HEK293 (cell line): ENCODE data around the gene SPOCK1.

Experiments
- CTCF ChIA-PET: fragments of 350-600 bp; formaldehyde crosslinking; extraction: SDS; loops from one replicate; lab custom pipeline; 2021; ENCODE audit warnings: antibody characterized with exemption; lab: Yijun Ruan, JAX
- POLR2A ChIA-PET: fragments of 300-600 bp; formaldehyde crosslinking; extraction: SDS; loops from one replicate; lab custom pipeline; 2020; ENCODE audit warnings: antibody characterized with exemption, inconsistent platforms; lab: Yijun Ruan, JAX
- H3K27ac ChIP-seq: fragments of 200-500 bp; sonication (Bioruptor generic); 2 replicates; pipeline ENCODE4 v1.5.1; 2014; ENCODE audit warnings: low read depth, low read length, control low read depth, inconsistent platforms; ENCODE audit errors: extremely low read depth
- H3K36me3 ChIP-seq, 2 experiments: fragments of 200-500 bp in 1 of 2; sonication (Bioruptor generic) in 1 of 2; 1 replicate in 1 of 2; 2 replicates in 1 of 2; pipeline ENCODE4 v1.5.1; 2014 to 2017; ENCODE audit warnings: inconsistent platforms in 2 of 2, low read length in 2 of 2; ENCODE audit not compliant: control insufficient read depth in 2 of 2, insufficient read depth in 1 of 2
- H3K4me1 ChIP-seq: fragments of 200-500 bp; sonication (Bioruptor generic); 2 replicates; pipeline ENCODE4 v1.5.1; 2014; ENCODE audit warnings: mild to moderate bottlenecking, low read length, inconsistent platforms; ENCODE audit not compliant: control insufficient read depth, insufficient read depth
- H3K4me3 ChIP-seq: 2 replicates; pipeline ENCODE4 v1.5.1; 2011; ENCODE audit warnings: low read depth, mild to moderate bottlenecking, control low read depth, low read length, moderate library complexity
- H3K9me3 ChIP-seq: fragments of 200-500 bp; sonication (Bioruptor generic); 2 replicates; pipeline ENCODE4 v1.5.1; 2014; ENCODE audit warnings: low read depth, low read length, inconsistent platforms; ENCODE audit not compliant: control insufficient read depth, insufficient read depth
- KLF1 ChIP-seq: fragments of 450-650 bp; formaldehyde crosslinking; IDR thresholded peaks from 2 replicates; pipeline ENCODE4 v1.5.1; 2016; ENCODE audit warnings: missing biosample characterization, missing genetic modification characterization
- KLF7 ChIP-seq: fragments of 450-650 bp; formaldehyde crosslinking; IDR thresholded peaks from 2 replicates; pipeline ENCODE4 v1.5.1; 2016; ENCODE audit warnings: missing biosample characterization, missing genetic modification characterization, borderline replicate concordance
- TCF7L2 ChIP-seq: IDR thresholded peaks from 2 replicates; pipeline ENCODE4 v1.6.1; 2011; ENCODE audit warnings: low read depth, mild to moderate bottlenecking, inconsistent platforms, low read length, moderate library complexity, borderline replicate concordance
- TRIM28 ChIP-seq: IDR thresholded peaks from 2 replicates; pipeline ENCODE4 v1.6.1; 2011; ENCODE audit warnings: low read length, control low read depth, borderline replicate concordance
- ZBTB10 ChIP-seq: fragments of 450-650 bp; formaldehyde crosslinking; IDR thresholded peaks from 2 replicates; pipeline ENCODE4 v1.5.1; 2016; ENCODE audit warnings: missing biosample characterization, missing genetic modification characterization
- ZBTB20 ChIP-seq: fragments of 450-650 bp; formaldehyde crosslinking; IDR thresholded peaks from 2 replicates; pipeline ENCODE4 v1.5.1; 2016; ENCODE audit warnings: missing biosample characterization, missing genetic modification characterization
- ZBTB26 ChIP-seq: fragments of 450-650 bp; formaldehyde crosslinking; optimal IDR thresholded peaks from 2 replicates; pipeline ENCODE3; 2016; ENCODE audit warnings: missing biosample characterization, mild to moderate bottlenecking, missing genetic modification characterization
- ZFP41 ChIP-seq: fragments of 450-650 bp; formaldehyde crosslinking; IDR thresholded peaks from 2 replicates; pipeline ENCODE4 v1.5.1; 2016; ENCODE audit warnings: missing biosample characterization, missing genetic modification characterization, borderline replicate concordance
- ZNF148 ChIP-seq: fragments of 450-650 bp; formaldehyde crosslinking; IDR thresholded peaks from 2 replicates; pipeline ENCODE4 v1.5.0; 2017; ENCODE audit warnings: missing biosample characterization, missing genetic modification characterization, borderline replicate concordance
- ZNF18 ChIP-seq: fragments of 450-650 bp; formaldehyde crosslinking; IDR thresholded peaks from 2 replicates; pipeline ENCODE4 v1.5.1; 2016; ENCODE audit warnings: missing biosample characterization, missing genetic modification characterization
- ZNF223 ChIP-seq: fragments of 450-650 bp; formaldehyde crosslinking; IDR thresholded peaks from 2 replicates; pipeline ENCODE4 v1.5.1; 2016; ENCODE audit warnings: missing biosample characterization, missing genetic modification characterization
- ZNF416 ChIP-seq: fragments of 450-650 bp; formaldehyde crosslinking; IDR thresholded peaks from 2 replicates; pipeline ENCODE4 v1.5.1; 2016; ENCODE audit warnings: missing biosample characterization, missing genetic modification characterization
- ZNF433 ChIP-seq: fragments of 450-650 bp; formaldehyde crosslinking; IDR thresholded peaks from 2 replicates; pipeline ENCODE4 v1.5.1; 2016; ENCODE audit warnings: missing biosample characterization, missing genetic modification characterization, low read depth
- ZNF48 ChIP-seq: fragments of 450-650 bp; formaldehyde crosslinking; IDR thresholded peaks from 2 replicates; pipeline ENCODE4 v1.5.1; 2016; ENCODE audit warnings: missing biosample characterization, missing genetic modification characterization
- ZNF521 ChIP-seq: fragments of 450-650 bp; formaldehyde crosslinking; IDR thresholded peaks from 2 replicates; pipeline ENCODE4 v1.5.1; 2017; ENCODE audit warnings: missing biosample characterization, mild to moderate bottlenecking, missing genetic modification characterization
- ZNF549 ChIP-seq: fragments of 450-650 bp; IDR thresholded peaks from 2 replicates; pipeline ENCODE4 v1.5.1; 2018; ENCODE audit warnings: missing biosample characterization, missing genetic modification characterization, mild to moderate bottlenecking, inconsistent platforms, moderate library complexity
- ZNF560 ChIP-seq: fragments of 450-650 bp; formaldehyde crosslinking; IDR thresholded peaks from 2 replicates; pipeline ENCODE4 v1.5.1; 2017; ENCODE audit warnings: missing biosample characterization, missing genetic modification characterization, borderline replicate concordance
- ZNF629 ChIP-seq: fragments of 450-650 bp; formaldehyde crosslinking; IDR thresholded peaks from 2 replicates; pipeline ENCODE4 v1.5.1; 2017; ENCODE audit warnings: missing biosample characterization, missing genetic modification characterization
- TF ChIP-seq, protein P1 (sequence below): fragments of 450-650 bp; formaldehyde crosslinking; IDR thresholded peaks from 2 replicates; pipeline ENCODE4 v1.5.1; 2016; ENCODE audit warnings: missing biosample characterization, missing genetic modification characterization, borderline replicate concordance

The SPOCK1 gene

DNA sequence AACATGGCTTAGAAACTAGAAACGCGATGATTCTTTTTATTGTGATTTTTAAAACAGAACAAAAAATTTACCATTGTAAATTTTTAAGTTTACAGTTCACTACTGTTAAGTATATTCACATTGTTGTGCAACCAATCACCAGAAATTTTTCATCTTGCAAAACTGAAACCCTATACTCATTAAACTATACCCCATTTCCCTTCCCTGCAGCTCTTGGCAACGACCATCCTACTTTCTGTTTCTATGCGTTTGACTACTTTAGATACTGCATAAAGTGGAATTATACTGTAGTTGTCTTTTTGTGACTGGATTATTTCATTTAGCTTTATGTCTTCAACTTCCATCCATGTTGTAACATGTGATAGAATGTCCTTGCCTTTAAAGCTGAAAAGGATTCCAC lies 52.5 kb downstream of the SPOCK1 start:
- TF ChIP-seq, protein P1, sequence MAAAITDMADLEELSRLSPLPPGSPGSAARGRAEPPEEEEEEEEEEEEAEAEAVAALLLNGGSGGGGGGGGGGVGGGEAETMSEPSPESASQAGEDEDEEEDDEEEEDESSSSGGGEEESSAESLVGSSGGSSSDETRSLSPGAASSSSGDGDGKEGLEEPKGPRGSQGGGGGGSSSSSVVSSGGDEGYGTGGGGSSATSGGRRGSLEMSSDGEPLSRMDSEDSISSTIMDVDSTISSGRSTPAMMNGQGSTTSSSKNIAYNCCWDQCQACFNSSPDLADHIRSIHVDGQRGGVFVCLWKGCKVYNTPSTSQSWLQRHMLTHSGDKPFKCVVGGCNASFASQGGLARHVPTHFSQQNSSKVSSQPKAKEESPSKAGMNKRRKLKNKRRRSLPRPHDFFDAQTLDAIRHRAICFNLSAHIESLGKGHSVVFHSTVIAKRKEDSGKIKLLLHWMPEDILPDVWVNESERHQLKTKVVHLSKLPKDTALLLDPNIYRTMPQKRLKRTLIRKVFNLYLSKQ (tag by site-specific recombination) = no peak
- no peak for TF ChIP-seq KLF7 (tag by site-specific recombination)
- TF ChIP-seq ZBTB10 (tag by site-specific recombination) = no peak
- TF ChIP-seq ZNF48 = no peak
- no peak for TF ChIP-seq KLF1 (tag by site-specific recombination)
- no peak for TF ChIP-seq ZNF433 (tag by site-specific recombination)
- no peak for TF ChIP-seq TRIM28
- no peak for TF ChIP-seq ZNF549
- TF ChIP-seq ZFP41 = no peak

DNA sequence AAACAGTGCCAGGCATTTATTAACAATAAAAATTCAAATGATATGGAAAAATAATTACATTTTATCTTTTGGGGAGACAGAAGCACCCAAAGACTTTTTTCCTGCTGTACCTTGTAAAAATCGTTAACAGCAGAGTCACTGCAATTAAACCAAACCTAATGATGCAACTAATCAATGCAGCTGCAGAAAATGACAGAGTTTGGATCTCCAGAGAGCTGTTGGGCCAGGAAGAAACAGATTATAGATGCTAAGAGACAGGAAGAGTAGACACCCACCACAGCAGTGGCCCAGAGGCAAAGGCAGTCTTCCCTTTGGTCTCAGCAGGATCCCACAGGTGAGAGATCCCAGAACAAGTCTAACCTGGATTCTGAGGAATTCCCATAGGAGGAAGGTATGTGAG lies 53.0 kb downstream of the SPOCK1 start:
- Histone ChIP-seq H3K27ac (no peak overlapping the region), H3K36me3 (no peaks in the 10 kb centered on the region), H3K4me3 (no peak overlapping the region)
- POLR2A ChIA-PET = no interaction called here
- TF ChIP-seq ZNF416 (tag by site-specific recombination) = no peak
- TF ChIP-seq, all 188 proteins: peak for 0
- CTCF ChIA-PET = no interaction called here
- H3K4me1 ChIP-seq = no peaks in the 10 kb centered on the region
- H3K9me3 ChIP-seq = no peaks in the 10 kb centered on the region

More for the DNA sequence above, 52.5 kb downstream of the SPOCK1 start:
- H3K4me3 ChIP-seq = no peak overlapping the region
- CTCF ChIA-PET = no interaction called here
- POLR2A ChIA-PET = no interaction called here
- no peak overlapping the region for H3K27ac ChIP-seq
- no peaks in the 10 kb centered on the region for H3K36me3 ChIP-seq
- no peaks in the 10 kb centered on the region for H3K9me3 ChIP-seq
- H3K4me1 ChIP-seq = no peaks in the 10 kb centered on the region

- H3K4me1 ChIP-seq = no peaks in the 10 kb centered on the region
- TF ChIP-seq ZNF223 (tag by site-specific recombination) (no peak), ZNF18 (tag by site-specific recombination) (no peak), ZNF148 (no peak), ZBTB20 (tag by site-specific recombination) (no peak), ZNF560 (tag by site-specific recombination) (no peak), ZBTB26 (tag by site-specific recombination) (no peak), TCF7L2 (no peak), ZNF629 (tag by site-specific recombination) (no peak), ZNF521 (tag by site-specific recombination) (no peak)
- CTCF ChIA-PET = no interaction called here
- POLR2A ChIA-PET = no interaction called here
- H3K36me3 ChIP-seq = no peaks in the 10 kb centered on the region
- no peak overlapping the region for H3K27ac ChIP-seq
- H3K4me3 ChIP-seq = no peak overlapping the region
- H3K9me3 ChIP-seq = no peaks in the 10 kb centered on the region
Measured at GRCh38 chr5:137442660-137443059, 56.5 kb downstream of the SPOCK1 start.
